ENCODE results near the gene IFI44.

- TF ChIP-seq REST (tag by site-specific recombination; IDR thresholded peaks at IDR 0.05) (no peak), ZNF621 (tag by site-specific recombination; IDR thresholded peaks at IDR 0.05) (no peak)
Observed at GRCh38 chr1:78630600-78630999, 19.0 kb upstream of the IFI44 start.

All from HEK293 (cell line).